Measurements from ENCODE around the gene KLKB1.
A peak's percentile ranks its signal among the peaks of the same experiment; 100 is the strongest.

The KLKB1 gene

DNA sequence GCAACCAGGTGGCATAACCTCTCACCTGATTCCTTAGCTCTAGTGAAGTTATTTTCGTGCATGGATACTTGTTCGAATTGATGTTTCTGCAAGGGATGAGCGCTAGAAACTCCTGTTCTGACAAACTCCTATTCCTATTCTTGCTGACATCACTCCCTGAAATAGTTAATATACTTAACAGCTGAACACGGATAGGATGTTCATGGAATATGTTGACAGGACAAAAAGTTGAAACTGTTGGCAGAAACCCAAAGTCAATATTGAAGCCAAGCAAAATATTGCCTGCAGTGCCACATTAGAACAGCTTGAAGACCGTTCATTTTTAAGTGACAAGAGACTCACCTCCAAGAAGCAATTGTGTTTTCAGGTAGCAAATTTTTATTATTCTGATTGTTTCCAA lies at the start of gene KLKB1:
Gene KLKB1, plus strand, starts transcription at position 287 of the 400 bp plus-strand sequence. CDS start 689 bp downstream, outside the sequence.
- DNase-seq: no peak

DNA sequence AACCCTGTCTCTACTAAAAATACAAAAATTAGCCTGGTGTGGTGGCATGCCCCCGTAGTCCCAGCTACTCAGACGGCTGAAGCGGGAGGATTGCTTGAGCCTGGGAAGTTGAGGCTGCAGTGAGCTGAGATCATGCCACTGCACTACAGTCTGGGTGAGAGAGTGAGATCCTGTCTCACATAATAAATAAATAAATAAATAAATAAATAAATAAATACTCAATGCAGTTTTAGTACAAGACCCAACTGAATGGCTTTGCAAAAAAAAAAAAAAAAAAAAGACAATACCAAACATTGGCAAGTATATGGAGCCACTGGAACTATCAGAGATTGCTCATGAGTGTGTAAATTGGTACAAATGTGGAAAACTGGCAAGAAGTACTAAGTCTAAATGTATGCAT lies 39.2 kb upstream of the KLKB1 start:
- DNase-seq: no peak

DNA sequence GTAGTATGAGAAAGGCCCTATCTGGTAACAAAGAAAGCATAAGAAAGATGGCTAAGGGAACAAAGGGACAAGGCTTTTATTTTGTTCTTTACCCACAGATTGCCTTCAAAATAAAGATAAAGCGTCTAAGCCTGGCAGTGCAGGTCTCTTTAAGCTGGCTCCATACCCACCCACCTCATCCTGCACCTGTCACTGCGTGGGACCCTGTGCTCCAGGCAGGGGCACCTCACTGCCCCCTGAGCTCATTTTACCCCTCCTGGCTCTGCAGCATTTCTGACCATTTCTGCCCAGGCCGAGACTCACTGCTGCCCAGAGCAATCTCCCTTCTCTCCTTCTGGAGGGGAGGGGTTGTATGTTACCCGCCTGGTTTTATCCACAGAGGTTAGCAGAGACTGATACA lies 37.7 kb upstream of the KLKB1 start:
- DNase-seq: no peak

DNA sequence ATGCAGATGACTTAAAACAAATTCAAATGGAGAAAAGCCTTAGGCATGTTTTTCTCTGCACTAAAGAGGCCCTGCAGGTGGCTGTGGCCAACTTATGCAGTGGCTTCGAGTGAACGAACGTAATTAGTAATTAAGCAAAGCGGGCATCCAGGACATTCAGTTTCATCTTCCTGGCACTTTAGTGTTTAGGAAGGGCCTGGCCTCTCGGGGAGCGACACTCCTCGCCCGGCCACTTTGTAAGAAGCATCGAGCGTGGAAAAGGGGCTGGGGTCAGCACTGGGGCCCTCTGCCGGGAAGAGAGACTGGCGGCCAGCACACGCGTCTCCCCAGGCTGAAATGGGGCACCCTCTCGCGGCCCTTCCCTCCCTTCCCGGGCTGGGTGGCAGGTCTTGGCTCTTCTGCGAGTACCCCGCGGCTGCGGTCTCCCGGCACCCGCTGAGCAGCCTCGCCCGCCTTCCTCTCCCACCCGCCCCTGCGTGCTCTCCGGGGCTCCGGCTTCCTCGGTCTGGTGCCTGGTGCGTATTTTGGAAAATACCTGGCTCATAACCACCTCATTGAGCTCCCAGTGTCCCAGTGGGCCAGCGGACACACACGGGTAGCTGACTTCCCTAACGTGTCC lies 36.6 kb upstream of the KLKB1 start:
- no peak for DNase-seq

DNA sequence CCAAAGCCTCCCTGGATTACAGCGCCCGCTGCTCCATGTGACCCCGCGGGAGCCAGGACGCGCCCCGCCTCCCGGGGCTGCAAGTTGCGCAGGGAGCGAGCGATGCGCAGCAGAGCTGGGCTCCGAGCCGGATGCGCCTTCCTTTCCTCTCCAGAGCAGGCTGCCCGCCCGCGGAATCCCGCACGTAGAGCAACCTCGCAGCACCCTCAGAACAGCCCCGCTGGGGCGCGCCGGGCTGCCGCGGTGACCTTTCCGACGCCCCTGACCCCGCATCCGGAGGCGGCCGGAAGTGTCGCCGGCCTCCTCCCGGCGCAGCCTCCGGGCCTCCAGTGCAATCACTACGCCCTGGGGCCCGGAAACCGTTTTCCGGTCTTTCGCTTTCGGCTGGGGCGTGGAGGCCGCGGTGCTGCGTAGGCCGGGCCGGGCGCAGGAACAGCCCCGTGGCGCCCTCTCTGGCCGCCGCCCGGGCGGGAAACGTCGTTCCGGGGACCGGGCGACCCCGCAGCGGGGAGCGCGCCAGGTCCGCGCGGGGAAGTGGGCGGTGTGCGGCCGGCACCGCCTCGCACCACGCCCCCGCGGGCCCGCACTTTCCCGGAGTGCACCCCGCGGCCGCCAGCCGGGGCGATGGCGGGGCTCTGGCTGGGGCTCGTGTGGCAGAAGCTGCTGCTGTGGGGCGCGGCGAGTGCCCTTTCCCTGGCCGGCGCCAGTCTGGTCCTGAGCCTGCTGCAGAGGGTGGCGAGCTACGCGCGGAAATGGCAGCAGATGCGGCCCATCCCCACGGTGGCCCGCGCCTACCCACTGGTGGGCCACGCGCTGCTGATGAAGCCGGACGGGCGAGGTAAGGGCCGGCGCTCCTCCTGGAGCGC lies 35.9 kb upstream of the KLKB1 start, which contains the start of gene CYP4V2:
Gene CYP4V2, plus strand, starts transcription at position 368 of the 866 bp plus-strand sequence. Its CDS starts 257 bp downstream, at position 625.
- DNase-seq: peak; percentile 92

DNA sequence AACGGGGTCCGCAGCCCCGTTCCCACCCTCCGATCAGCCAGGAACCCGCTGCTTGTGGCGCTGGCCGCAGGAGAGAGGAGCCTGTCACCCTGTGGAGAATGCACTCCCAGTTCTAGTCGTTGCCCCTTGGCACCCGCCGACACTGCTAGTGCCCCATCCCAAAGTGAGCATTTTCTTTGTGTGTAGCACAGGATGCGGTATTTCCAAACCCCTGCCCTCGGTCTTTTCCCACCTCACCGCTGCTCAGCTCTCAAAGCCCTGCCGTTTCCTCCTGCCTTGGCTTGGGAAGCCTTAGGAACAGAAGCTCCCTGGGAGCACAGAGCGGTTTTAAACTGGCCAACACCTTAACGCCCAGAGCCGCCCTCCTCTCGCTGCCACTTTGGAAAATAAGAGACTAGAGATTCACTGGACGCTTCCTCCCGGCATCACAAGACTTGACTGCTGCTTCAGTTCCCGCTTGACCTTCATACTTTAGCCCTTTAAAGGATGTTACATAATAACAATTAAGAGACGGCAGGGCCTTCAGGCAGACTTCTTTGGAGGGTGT lies 35.2 kb upstream of the KLKB1 start:
- DNase-seq: peak; percentile 59

DNA sequence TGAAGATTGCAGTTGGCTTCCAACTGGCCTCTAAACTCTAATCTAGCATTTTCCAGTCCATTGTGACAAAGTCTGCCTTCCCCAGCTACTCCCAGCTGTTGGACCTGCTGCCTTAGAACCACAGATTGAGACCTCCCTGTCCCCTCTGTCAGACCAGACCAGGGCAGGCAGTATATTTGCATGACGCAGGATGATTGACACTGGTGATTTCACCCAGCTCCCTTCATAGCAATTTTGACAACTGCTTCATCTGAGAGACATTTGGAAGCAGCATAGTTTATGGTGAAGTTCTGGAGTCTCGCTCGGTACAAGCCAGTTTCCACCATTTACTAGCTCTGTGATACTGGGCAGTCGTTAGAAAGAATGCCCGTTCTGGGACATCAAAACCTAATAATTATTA lies 33.5 kb upstream of the KLKB1 start:
- no peak for DNase-seq

DNA sequence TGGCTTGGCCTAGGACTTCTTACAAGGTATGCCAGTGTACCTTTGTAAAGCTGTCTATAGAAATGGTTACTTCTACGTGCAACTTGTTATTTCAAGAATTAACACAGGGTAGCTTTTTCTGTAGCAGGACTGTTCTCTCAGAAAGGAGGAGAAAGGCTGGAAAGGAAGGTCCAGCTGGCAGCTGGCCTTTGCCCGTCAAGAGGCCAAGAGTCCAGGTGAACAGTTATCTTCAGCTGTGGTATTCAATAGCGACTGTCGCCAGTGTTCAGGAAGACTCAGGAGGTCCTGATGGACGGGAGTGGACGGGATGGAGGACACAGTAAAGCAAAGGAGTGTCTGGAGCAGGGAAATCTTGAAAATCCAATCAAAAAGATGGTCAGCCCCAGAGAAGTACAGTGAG lies 31.2 kb upstream of the KLKB1 start:
- DNase-seq: no peak

DNA sequence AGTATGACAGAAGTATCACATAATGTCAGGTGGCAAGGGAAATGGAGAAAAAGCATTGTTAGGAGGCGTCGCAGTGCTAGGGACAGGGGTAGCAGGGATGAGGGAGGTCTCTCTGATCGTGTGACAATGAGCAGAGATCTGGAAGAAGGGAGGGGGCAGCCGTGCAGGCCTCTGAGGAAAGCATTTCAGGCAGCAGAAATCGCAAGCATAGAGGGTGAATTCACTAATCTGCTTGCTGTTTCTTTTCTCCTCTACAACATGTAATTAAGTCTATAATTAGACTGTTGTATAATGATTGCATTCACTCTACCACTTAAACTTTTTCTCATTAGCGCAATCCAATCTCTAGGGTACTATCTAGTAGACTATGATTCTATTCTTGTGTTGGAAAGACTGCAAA lies 26.8 kb upstream of the KLKB1 start:
- no peak for DNase-seq

DNA sequence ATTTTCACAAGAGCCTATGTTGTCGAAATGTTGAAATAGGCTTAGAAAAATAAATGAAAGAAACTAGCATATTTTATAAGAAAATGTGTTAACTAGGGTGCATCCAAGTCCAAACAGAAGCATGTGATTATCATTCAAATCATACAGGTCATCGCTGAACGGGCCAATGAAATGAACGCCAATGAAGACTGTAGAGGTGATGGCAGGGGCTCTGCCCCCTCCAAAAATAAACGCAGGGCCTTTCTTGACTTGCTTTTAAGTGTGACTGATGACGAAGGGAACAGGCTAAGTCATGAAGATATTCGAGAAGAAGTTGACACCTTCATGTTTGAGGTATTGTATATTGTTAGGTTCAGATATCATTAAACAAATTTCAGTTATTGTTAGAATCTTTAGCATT lies 26.3 kb upstream of the KLKB1 start:
- no peak for DNase-seq

DNA sequence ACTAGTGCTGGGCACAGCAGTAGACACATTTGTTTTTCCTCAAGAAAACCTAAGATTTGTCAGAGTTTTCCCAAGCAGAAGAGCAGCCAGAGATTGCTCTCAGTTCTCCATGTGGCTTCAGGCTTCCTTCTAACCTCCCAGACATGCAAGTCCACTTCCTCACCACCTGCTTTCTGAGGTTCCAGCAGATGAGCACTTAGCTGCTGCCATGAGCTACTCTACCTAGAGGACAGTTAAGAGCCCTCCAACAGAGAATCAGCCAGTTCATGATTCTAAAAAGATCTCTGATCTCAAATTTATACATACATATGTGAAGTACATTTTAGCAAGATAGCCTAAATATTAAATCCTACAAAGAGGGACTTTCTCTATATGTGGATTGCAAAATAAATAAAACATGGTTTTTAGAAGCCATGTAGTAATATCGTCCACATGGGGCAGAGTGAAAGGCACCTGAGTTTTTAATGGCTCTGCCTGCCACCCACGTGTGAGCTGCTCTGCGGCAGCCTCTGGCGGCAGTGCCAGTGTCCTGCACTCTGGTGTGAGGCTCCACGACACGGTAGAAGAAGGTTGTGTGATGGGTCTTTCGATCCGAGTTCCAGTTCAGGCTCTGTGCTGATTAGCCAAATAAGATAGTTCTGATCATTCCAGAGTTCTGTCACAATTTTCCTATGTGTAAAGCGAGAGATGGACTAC lies 25.6 kb upstream of the KLKB1 start:
- DNase-seq: no peak

DNA sequence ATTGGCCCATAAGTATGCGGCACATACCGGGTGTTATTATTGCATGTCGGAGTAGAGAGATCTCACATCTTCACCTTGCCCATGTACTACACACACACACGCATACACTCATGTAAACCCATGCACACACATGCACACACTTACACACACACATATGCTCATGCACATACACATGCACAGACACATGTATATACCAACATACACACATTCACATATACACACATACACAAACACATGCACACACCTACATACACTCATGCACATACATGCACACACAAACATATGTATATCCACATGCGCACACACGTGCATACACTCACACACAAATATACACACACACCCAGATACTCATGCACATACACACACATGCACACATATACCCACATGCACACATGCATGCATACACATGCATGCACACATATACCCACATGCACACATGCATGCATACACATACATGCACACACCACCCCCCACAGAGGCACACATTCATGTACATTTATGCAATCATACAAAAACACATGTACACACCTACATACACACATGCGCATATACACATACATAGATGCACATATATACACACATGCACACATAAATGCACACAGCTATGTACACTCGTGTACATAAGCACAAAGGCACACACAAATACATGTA lies 24.7 kb upstream of the KLKB1 start:
- DNase-seq: no peak

DNA sequence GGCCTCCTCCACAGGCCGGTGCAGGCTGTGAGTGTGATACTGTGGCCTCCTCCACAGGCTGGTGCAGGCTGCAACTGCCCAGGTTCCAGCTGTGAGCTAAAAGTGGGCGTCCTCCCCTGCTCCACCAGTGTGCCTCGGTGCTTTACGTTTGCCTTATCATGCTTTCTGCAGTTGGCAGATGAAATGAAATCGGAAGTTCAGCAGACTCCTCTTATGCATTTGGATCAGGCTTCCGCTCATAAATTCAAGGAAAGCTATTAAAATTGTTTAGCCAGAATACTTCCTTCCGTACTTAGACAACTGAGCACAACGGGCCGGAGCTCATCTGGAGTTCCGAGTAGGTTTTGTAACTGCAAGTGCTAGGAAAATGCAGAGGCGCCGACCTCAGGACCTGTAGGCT lies 23.9 kb upstream of the KLKB1 start:
- no peak for DNase-seq

DNA sequence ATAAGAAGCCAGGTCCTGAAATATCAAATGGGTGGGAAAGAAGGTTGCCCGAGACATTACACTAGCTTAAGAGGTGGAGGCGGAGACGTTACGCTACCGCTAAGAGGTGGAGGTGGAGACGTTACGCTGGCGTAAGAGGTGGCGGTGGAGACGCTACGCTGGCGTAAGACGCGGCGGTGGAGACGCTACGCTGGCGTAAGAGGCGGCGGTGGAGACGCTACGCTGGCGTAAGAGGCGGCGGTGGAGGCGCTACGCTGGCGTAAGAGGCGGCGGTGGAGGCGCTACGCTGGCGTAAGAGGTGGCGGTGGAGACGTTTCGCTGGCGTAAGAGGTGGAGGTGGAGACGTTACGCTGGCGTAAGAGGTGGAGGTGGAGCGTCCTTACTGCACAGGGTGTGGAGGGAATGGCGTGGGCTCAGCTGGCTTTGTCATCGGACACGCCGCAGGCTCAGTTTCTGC lies 23.2 kb upstream of the KLKB1 start:
- no peak for DNase-seq

DNA sequence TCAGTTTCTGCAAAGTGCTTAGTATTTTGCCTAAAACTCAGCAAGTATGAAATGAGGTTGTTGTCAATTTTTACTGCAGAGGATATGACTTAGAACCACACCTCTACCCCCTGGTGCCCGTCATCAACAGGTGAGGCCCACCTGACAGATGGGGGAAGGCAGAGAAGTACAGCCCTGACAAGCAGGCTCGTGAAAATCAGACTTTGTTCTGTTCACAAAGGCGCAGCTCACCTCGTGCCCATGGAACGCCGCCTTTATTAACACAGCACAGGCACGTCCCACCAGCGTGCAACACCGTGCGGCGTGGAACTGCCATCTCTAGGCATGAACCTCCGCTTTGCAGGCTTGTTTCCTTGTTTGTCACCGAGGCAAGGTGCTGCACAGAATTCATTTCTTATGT lies 22.6 kb upstream of the KLKB1 start:
- DNase-seq: no peak

DNA sequence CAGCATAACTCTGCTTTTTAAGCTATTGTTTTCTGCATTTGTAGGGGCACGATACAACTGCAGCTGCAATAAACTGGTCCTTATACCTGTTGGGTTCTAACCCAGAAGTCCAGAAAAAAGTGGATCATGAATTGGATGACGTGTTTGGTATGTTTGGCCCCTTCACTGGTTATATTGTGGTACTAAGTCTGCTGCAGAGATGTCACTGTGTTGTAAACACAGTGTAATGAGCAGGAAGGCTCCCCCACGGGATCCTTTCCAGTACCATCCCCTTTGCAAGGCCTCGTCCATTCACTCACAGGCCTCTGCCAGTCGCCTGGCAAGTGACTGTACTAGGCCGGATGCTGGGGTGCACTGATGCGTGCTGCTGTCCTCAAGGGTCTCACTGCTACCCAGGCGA lies 22.2 kb upstream of the KLKB1 start:
- DNase-seq: no peak

DNA sequence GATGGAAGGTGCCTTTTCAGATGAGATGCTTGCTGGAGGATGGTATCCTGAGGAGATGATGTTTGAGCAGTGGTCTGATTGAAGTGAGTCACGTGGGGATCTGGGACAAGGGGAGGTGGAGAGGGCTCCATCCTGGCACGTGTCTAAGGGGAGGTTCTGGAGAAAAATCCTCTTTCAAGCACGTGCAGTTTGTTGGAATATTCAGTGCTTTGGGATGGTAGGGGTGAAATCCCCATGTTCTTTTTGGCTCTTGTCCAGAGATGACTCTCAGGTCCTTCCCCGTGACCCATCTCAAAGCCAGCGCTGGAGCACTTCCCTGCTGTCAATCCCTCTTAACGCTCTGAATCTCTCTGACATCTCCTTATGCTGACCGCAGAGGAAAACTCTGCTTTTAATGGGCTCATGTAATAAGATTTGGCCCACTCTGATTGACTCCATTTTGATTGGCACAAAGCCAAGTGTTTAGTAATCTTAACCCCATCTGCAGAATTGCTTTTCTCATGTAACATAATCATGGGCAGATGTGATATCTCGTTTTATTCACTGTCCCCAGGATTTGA lies 10.8 kb upstream of the KLKB1 start:
- no peak for DNase-seq

DNA sequence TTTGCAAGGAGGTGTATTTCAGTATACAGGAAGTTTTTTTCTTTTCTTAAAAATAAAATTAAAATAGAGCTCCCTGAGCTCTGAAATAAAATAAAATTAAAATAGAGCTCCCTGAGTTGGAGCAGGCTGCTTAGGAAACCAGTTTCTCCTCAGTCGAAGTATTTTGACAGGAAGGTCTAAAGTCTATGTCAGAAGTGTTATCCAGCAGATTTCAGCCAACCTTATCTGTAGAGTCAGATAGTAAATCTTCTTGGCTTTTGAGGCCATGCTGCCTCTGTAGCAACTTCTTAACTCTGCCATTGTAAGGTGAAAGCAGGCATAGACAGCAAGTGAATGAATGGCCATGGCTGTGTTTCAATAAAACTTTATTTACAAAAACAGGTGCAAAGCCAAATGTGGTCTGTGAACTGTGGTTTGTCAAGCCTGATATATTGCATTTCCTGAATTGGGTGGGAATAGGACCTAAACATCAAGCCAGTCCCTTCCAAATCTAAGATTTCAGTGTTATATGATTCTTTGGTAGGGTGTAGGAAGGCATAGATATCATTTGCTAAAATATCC lies 9.5 kb upstream of the KLKB1 start:
- no peak for DNase-seq

DNA sequence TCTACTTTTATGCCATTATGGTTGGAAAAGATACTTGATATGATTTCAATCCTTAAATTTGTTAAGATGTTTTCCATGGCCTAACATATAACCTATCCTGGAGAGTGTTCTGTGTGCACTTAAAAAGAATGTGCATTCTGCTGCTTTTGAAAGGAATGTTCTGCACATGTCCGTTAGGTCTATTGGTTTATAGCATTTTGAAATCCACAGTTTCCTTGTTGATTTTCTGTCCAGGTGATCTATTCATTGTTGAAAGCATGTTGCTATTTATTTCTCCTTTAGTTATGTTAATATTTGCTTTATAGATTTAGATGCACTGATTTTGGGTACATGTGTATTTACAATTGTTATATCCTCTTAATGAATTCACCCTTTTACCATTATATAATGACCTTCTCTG lies 5.7 kb upstream of the KLKB1 start:
- DNase-seq: no peak

DNA sequence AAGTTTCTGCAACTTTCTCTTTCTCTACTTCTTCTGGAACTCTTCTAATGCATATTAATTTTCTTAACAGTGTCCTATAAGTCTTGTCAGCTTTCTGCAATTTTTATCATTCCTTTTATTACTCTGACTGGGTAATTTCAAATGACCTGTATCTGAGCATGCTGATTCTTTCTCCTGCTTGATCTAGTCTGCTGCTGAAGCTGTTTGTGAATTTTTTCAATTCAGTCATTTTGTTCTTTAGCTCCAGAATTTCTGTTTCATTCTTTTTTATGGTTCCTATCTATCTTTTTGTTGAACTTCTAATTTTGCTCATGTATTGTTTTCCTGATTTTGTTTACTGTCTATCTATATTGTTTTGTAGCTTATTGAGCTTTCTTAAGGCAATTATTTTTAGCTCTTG lies 1.5 kb upstream of the KLKB1 start:
- no peak for DNase-seq

DNA sequence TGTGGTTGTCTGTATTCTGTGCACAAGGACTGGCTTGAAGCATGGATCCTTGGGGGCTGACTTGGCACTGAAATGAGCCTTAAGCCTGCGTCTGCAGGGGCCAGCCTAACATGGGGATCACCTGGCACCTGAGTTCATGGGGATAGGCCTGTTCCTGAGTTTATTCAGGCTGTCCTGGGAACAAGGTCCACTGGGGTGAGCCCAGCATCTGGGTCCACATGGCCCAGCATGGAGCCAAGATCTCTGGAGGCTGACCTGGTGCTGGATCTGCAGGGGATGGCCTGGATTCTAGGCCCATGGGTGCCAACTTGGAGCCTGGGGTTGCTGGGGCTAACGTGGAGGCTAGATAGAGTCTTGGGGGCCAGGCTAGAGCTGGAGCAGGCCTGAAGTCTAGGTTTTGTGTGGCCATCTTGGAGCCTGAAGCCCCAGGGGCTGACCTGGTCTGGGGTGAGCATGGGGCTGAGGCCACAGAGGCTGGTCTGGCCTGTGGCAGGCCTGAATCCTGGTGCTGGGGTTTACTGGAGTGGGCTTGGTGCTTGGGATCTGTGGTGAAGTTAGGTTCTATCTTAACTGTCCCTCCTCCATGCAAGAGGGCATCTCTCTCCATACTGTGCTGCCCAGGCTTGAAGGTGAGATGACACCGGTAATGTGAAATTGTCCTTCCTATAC lies 652 bp upstream of the KLKB1 start:
- DNase-seq: no peak

Measured in midbrain (tissue), 1 donor.